ENCODE results near the gene ZNF771.

ZNF771 gene

DNA sequence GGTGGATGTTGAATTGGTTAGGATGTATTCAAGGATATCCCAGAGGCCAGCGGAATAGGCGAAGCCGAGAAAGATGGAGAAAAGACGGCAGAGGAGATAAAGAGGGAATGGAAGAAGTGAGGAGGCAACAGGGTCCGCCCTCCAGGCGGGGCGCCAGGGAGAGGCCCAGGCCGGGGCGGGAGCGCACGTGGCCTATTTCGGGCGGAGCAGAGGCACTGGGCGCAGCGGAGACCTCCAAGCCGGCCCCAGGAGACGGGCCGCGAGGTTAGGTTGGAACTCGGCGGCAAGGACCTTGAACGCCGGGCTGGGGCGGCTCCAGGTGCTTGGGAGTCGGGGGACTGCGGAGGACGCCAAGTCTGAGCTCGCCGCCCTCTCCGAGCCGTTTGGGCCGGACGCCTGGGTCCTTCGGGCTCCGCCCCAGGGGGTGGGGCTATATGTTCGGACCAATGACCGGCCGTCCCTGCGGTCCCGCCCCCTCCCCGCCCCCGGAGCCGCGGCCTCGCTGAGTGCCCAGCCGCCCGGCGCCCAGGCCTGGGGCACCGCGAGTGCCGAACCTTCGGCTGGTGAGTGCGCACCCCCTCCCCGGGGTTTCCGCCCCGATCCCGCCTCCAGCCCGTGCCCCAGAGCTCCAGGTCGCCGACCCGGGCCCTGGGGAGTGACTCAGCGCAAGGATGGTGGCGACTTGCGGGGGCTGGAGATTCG lies at the start of gene ZNF771:
TSS of gene ZNF771 (plus strand) at position 505 of the 702 bp plus-strand sequence. CDS start 448 bp downstream, outside the sequence.
- peak; percentile 88 to 96 for DNase-seq

DNA sequence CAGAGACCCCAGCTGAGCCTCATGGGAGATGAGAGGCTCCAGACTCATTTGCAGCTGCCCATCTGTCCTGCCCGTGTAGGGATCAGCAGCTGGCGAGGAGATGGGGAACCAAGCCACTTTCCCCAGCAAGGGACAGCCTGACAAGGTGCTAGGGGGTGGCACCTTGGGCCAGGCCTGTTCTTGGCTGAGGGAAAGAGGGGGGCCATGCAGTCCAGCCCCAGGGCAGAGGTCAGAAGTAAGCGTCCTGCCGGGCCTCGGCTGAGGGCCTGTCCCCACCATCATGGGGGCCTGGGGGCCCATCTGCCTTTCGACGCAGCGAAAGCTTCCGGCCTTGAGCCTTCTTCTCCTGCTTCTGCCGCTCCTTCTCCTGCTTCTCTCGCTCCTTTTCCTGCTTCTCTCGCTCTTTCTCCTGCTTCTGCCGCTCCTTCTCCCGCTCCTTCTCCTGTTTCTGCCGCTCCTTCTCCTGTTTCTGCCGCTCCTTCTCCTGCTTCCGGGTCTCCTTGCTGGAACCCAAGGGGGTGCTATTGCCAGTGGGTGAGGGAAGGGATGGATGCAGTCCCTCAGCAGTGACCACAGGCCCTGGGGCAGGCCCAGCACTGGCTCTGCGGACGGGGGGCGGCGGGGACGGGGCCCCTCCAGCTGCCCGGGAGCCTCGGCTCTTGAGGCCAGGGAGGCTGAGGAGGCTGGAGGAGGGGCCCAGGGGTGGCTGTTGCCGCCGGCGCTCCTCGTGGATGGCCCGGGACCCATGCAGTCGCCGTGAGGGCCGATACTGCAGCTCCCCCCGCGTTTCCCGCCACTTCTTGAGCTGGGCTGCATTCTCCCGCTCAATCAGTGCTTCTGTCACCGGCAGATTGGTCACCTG lies 49.5 kb upstream of the ZNF771 start:
- no peak for DNase-seq

DNA sequence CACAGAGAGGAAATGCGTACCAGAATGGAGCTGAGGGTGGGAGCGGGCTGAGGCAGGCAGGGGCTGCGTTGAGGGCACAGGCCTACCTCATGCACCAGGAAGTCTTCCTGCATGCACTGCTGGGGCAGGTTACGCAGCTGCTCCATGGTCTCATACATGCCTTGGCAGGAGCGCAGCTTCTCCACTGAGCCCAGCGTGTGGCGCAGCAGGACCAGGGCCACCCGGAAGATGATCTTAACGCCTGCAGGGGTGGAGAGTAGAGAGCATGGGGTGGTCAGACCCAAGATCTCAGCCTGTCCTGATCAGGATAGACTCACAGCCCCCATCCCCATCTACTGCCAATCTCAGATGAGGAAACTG lies 48.8 kb upstream of the ZNF771 start:
- no peak for DNase-seq

DNA sequence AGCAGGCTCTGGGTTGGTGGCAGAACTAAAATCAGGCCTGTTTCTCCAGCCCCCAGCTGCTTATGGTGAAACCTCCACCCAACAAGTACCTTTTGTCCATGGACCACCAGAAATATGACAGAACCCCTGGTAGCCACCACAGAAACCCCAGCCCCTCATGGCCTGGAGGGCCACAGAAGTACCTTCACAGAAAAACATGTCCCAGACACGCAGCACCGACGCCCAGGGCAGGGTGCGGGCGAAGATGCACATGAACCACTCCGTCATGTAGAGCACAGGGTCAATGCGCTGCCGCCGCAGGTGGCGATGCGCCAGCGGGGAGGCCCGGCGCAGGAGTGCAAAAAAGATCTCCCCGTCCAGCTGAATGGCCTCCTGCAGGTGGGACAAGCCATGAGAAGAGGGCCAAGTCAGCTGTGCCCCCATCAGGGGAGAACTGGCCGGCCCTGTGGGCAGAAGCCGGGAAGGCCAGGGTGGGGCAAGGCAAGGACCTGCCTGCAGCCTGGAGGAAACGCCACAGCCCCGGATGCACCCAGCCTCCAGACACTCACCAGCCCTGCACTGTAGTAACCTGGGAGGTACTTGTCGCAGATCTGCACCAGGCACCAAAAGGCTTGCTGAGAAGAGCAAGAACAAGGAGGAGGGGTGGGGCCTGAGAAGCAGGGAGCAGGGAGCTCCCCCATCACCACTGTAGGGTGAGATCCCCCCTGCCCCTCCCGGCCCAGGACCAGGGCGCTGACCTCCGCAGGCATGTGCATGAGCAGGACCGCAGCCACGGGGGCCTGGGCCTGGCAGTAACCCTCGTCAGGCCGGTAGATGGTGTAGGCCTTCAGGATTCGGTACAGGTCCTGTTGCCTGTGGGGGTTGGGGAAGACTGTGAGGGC lies 48.2 kb upstream of the ZNF771 start:
- no peak for DNase-seq

DNA sequence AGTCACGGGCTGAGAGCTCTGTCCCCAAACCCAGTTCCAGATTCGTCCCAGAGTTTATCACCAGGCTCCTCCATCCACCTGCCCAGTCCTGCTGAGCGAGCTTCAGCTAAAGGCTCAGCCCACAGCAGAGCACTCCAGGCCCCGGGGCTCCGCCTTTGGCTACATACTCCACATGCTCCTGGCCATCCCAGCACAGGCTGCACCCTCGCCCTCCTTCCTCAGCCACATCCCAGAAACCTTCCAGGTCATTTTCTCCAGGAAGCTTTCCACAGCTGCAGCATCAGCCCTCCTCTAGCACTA lies 47.6 kb upstream of the ZNF771 start:
- no peak for DNase-seq

DNA sequence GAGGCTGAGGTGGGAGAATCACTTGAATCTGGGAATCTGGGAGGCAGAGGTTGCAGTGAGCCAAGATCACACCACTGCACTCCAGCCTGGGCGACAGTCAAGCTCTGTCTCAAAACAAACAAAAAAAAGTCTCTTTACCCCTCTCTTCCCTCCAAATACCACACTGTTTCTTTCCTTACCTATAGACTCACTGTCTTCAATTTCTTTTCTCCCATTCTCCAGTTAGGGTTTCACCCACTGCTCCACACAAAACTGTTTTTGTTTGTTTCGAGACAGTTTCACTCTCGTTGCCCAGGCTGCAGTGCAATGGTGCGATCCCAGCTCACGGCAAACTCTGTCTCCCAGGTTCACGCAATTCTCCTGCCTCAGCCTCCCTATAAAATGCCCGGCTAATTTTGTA lies 46.2 kb upstream of the ZNF771 start:
- no peak for DNase-seq

DNA sequence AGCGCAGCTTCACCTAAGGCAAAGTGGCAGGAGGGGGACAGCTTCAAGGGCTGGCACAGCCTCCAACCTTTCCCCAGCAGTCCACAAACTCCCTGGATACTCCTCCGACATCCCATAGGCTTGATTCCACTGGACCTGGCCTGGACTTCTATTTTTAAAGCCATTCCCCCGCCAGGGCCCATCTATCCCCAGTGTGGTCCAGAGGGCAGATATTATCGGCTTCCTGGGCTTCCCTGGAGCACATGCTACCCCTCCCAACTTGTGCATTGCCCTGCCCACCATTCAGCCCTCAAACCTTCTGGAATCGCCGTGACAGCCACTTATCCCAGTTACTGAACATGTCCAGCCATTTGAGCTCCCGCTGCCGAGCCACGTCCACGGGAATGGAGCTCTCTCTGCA lies 42.2 kb upstream of the ZNF771 start:
- DNase-seq, result no peak

DNA sequence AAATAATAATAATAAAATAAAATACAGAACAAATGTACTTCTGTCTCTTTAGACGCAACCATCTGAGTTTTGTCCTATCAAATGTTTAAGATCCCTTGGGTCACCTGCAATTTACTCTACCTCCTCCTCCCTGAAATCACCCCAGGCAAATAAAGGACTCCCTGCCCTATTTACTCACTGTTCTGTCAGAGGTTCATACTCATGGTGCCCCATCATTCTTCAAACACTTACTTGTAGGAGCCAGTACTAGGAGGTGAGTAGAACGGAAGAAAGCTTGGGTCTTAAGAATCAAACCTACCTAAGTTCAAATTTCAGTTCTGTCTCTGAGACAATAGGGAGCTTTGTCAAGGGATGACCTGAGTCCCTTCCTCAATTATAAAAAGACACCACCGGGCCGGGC lies 40.9 kb upstream of the ZNF771 start:
- DNase-seq, result no peak

DNA sequence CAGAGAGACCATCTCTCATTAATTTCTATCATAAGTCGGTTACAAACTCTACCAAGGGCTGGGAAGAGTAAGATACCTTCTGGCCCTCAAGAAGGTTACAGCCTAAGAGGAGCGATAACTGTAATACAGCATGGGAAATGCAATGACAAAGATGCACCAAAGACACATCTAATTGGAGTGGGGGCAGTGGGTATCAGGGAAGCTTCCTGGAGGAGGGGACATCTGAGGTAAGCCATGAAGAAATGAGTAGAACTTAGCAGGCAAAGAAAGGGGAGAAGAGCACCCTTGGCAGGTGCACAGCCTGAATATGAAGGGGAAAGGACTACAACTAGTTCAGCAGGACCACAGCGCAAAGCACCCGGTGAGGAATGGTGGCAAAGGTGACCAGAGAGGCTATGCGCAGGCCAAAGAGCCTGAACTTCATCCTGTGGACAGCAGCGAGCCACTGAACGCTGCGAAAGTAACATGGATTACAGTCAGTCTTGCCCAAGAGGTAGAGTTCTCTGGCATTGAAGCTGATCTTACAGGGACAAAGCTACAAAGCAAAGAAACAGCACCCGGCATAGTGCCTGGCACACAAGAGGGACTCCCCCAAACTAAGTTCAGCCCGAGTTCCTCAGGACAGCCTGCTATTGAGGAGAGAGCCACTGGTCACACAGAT lies 39.9 kb upstream of the ZNF771 start:
- no peak for DNase-seq

DNA sequence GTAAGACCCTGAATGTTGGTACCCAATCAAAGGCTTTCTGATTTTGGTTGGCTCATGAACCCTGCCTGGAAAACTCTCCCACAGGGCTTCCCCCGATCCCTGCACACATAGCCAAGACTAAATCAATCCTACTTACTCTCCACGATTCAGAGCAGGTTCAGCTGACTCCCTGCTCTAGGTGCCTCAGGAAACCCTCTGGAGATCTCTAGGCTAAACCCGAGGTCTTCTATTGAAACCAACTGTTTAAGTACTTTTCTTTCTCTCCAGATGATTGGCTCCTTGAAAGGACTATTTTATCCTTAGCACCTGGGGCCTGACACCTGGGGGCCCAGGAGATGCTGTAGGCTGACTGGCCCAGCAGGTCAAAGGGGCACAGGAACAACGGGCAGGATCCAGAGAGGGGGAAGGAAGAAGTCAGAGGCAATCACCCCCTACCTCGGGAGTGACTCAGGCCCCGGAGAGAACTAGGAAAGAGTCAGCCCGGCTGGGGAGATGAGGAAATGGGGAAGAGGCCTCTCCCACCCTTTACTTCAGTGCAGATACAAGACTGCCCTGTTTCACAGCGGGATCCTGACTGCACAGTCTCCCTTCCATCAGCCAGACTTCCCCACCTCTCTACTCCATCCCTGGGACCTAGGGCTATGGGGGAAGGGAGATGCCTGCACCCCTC lies 39.1 kb upstream of the ZNF771 start:
- no peak for DNase-seq

DNA sequence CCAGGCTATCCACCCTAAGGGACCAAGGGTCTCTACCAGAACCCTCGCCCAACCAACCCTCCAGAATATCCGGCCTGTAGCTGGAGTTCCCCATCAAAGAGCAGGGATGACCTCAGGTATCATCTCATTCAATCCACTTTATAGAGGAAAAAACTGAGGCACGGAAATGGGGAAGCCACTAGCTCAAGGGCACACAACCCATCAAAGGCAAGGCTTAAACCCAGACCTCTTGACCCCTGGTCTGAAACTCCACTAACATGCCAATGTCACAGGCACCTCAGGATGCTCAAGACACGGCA lies 38.7 kb upstream of the ZNF771 start:
- no peak for DNase-seq

DNA sequence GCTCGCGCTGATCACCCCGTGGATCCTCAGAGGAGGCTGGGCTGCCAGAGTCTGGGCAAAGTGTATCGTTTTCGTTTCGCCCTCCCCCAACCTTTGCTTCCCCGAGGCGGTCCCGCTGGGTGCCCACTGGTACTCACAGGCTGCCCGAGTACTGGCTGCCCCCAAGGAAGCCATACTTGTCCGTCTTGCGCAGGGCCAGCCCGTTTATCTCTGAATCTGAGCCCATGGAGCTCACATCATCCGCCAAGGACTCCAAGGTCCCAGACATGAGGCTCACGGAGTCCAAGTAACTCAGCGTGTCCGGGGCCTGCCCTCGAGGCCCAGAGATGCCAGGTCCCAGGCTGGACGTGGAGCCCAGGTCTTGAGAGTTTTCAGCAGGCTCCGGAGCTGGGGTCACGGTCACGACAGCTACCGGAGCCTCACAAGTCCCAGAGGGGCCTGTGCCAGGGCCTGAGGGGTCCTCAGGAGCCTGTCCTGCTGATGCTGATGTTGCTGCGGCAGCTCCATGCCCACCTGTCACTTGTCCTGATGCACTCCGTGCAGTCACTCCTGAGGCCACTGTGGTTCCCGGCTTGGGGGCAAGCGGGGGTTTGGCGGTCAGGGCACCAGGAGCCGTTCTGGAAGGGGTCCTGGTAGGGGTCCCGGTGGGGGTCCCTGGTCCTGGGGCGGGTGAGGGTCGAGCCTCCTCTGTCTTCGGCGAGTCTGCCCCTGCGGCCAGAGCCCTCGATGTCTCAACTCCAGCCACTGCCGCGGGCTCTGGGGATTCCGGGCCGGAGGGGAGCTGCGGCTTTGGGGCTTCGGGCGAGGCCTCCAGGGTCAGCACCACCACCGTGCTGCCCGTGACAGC lies 38.1 kb upstream of the ZNF771 start:
- no peak for DNase-seq

DNA sequence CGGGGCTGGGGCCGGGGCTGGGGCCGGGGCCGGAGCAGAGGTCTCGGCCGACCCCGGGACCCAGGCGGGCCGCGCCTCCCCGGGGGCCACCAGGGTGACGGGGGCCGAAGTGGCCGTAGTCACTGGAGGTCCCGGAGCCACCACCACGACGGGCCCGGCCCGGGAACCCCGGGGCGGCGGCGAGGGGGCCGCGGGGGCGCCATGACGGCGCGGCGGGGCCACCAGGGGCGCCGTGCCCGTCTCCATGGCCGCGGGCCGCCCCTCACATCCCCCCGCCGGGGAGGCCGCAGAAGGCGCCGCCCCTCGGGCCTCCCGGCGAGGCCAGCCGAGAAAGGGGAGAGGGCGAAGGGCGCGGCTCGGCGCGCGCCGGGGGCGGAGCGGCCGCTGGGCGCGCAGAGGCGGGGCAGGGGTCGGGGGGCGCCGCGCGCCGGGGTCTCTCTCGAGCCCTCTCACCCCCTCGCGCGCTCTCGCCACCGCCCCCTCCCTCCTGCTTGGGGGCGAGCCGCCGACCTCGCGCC lies 37.4 kb upstream of the ZNF771 start:
- no peak for DNase-seq

DNA sequence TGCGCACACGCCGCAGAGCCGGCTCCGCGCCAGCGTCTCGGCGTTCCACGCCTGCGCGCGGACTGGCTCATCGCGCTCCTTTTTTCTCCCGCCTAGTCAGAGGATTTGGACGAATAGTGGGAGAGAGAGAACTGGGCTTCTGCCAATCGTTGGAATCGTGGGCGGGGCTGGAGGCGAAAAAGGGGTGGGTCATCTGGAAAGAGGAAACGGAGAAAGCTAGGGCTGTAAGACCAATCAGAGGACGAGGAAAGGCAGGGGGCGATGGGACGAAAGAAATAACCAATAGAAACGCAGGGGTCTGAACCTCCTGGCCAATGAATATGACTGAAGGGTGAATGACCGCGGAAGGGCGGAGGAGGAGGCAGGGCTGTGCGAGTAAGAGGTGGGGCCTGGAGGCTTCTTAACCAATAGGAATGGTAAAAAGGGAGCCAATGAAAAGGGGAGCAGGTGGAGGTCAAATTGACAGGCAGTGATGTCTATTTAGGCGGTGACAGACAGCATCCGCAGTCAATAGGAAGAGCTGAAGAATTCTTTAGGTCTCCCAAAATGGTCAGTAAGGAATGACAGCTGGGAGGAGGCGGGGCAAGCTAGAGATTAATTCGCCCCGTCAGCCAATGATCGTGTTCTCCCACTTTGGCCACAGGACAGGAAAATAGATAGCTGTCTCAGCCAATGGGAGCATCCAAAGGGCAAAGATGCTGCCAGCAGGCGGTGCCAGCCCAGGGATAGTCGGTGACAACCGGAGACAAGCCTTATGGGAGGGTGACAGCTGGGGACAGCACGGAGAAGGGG lies 36.8 kb upstream of the ZNF771 start, which contains the start of gene TBC1D10B:
TSS of gene TBC1D10B (minus strand) at position 39 of the 792 bp plus-strand sequence. CDS start 311 bp downstream, outside the sequence.
- DNase-seq, result peak; percentile 93 to 99

DNA sequence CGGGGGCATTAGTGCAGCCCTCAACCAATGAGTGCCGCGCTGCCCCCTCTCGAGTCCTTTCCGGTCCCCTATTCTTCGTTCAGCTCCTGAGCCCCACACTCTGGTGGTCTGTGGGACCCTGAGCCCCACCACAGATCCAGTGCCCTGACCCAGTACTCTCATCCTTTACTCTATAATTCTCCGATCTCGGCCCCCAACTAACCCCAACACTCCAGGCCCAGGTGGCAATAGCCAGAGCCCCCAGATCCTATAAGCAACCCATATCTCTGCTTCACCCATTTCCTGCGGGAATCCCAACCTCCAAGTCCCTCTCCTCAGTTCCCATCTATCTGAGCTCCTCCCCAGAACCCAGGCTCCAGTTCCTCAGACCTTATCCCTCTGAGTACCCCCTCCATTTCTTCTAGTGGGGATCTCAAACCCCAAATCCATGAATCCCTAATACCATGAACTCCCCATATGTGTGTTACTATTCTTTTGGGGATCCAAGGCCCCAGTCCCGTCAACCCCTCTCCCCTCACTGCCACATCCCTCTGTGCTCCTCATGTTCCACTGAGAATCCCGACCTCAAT lies 36.1 kb upstream of the ZNF771 start:
- no peak for DNase-seq

DNA sequence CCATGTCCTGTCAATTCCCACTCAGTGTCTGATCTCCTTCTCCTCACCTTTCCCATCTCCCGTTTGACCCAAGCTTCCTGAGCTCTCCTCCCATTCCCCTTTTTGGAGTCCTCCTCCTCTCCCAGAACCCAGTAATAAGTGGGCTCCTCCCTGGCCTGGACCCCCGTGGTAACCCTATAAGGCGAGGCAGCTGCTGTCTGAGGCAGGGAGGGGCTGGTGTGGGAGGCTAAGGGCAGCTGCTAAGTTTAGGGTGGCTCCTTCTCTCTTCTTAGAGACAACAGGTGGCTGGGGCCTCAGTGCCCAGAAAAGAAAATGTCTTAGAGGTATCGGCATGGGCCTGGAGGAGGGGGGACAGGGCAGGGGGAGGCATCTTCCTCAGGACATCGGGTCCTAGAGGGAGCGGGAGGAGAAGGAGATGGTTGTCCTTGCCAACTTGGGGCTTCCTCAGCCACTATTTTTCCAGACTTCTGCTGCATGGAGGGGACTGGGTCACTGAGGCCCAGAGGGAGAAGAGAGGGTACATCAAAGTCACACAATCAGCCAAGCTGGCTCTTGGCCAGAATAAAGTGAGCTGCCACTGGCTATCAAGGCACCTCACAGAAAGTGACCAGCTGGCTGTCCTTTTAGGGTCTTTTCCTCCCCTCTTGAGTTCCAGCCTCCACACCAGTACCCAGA lies 35.2 kb upstream of the ZNF771 start:
- no peak for DNase-seq

DNA sequence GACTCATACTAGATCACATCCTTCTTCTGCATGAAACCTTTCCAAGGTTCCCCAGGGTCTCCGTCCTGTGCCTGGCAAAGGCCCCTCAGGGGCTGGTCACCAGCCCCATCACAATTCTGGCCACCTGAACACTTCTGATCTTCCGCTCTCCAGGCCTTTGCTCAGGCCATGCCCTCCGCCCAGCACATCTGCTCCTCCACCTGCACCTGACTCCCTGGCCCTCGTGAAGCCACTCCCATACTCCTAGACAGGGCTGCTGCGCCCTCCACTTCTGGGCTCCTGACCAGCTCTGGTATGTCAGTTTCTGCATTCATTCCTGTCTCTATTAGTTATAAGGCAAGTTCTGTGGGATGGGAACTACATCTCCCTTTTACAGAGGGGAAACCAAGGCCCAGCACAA lies 34.7 kb upstream of the ZNF771 start:
- DNase-seq, result no peak

DNA sequence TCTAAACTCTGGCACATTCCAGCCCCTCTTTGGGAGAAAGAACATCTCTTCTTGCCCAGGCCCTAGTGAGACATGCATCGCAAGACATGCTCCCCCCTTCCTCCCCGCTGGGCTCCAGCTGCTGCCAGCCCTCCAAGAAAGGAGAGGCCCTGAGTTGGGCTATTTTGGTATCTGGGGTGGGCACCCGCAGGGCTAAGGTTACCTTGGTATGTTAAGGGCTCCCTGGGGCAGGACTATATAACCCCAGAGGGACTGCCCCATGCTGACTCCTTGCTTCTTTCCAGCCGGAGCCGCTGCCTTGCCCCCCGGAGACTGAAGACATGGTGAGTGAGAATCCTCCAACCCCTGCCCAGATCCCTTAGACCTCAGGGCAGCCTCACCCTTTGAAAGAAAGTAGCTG lies 32.9 kb upstream of the ZNF771 start, which contains the start of gene MYL11:
TSS of gene MYL11 (plus strand) at position 265 of the 400 bp plus-strand sequence. CDS start at position 321, 56 bp downstream.
- DNase-seq, result no peak

DNA sequence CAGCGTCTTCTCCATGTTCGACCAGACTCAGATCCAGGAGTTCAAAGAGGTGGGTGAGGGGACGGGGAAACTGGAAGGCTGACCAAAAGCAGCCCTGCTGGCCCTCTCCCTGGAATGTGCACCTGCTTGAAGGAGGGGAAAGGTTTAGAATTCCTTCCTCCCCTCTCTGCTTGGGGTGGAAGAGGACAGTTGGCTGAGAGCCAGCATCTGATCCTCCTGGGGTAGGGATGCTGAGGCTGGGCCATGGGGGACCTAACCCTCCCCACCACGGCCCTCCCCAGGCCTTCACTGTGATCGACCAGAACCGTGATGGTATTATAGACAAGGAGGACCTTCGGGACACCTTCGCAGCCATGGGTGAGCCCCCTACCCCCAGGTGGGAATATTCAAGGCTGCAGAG lies 31.5 kb upstream of the ZNF771 start:
- no peak for DNase-seq

Data from stimulated activated CD4-positive, alpha-beta T cell treated with anti-CD3 and anti-CD28 coated beads, Interleukin-4, amount 100 ng/mL, for 4 hours (primary cell).